DMS79 treated with DMSO at 0.1 percent for 48 hours (cell line): ENCODE results near the gene CCSAP.

Source experiments
- DNase-seq: peaks from one replicate; lab custom pipeline; 2025; lab: John Stamatoyannopoulos, UW

The CCSAP gene

GRCh38 chr1:229286099-229286766, 56.6 kb downstream of the CCSAP start:
- no peak for DNase-seq

GRCh38 chr1:229285440-229285839, 57.4 kb downstream of the CCSAP start:
- no peak for DNase-seq

- no peak for DNase-seq
Observed at GRCh38 chr1:229284887-229285286, 58.0 kb downstream of the CCSAP start.

GRCh38 chr1:229283183-229283611, 59.6 kb downstream of the CCSAP start:
- no peak for DNase-seq

- no peak for DNase-seq
Observed at GRCh38 chr1:229282295-229282823, 60.5 kb downstream of the CCSAP start.

- no peak for DNase-seq
Observed at GRCh38 chr1:229281339-229281926, 61.4 kb downstream of the CCSAP start.

- no peak for DNase-seq
Observed at GRCh38 chr1:229280921-229281320, 61.9 kb downstream of the CCSAP start.

- no peak for DNase-seq
Observed at GRCh38 chr1:229280037-229280828, 62.6 kb downstream of the CCSAP start.

GRCh38 chr1:229279242-229279641, 63.6 kb downstream of the CCSAP start:
- no peak for DNase-seq

GRCh38 chr1:229278120-229278741, 64.6 kb downstream of the CCSAP start:
- DNase-seq: no peak

- DNase-seq: no peak
Observed at GRCh38 chr1:229275005-229275404, 67.8 kb downstream of the CCSAP start.

GRCh38 chr1:229273507-229274232, 69.2 kb downstream of the CCSAP start:
- DNase-seq: no peak

- no peak for DNase-seq
Observed at GRCh38 chr1:229272164-229273158, 70.4 kb downstream of the CCSAP start.

GRCh38 chr1:229271448-229272159, 71.2 kb downstream of the CCSAP start:
- DNase-seq: peak; percentile 36
